A673 (cell line): ENCODE measurements around the gene POLE3.

Experiments used
- EZH2 ChIP-seq: fragments of 200-600 bp; sonication (generic); IDR thresholded peaks from 2 replicates; pipeline ENCODE4 v1.6.1; 2017; ENCODE audit warnings: borderline replicate concordance, low read depth, mild to moderate bottlenecking, mixed read lengths, antibody characterized with exemption, low read length; ENCODE audit not compliant: poor library complexity, severe bottlenecking
- TF ChIP-seq, protein P1 (sequence below): fragments of 300-800, 200-600 bp; sonication (generic); conservative IDR thresholded peaks from 2 replicates; pipeline ENCODE4 v1.5.1; 2017; ENCODE audit warnings: low read depth, mild to moderate bottlenecking, antibody characterized with exemption, low read length, moderate library complexity, mixed read lengths

DNA sequence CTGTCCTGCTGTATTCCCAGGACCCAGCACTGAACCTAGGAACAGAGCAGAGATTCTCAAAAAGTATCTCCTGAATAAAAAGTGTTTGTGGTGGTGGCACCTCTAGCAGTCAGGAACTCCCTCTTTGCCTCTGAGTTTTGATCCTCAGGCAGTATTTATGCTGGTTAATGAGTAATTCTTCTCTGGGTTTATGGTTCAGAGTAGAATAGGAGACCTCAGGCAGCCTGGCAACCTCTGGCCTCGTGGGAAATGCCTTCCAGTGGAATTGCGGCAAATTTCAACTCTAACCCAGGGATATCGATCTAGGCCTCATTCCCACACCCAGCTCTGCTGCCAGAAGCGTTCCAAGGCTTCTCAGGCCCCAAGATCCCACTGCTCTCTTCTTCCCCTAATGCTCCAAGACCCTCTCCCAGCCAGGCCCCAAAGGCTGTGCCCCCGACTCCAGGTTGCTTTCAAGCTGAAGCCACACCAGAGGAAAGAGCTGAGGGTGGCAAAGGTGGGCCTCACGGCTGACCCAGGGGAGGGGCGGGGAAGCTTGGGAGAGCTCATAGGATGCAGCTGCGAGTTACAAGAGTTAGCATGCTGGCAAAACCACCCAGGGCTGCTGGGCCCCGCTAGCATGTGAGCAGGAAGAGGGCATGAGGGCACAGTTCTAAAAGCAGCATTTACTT lies 22.8 kb downstream of the POLE3 start:
- TF ChIP-seq, protein P1, sequence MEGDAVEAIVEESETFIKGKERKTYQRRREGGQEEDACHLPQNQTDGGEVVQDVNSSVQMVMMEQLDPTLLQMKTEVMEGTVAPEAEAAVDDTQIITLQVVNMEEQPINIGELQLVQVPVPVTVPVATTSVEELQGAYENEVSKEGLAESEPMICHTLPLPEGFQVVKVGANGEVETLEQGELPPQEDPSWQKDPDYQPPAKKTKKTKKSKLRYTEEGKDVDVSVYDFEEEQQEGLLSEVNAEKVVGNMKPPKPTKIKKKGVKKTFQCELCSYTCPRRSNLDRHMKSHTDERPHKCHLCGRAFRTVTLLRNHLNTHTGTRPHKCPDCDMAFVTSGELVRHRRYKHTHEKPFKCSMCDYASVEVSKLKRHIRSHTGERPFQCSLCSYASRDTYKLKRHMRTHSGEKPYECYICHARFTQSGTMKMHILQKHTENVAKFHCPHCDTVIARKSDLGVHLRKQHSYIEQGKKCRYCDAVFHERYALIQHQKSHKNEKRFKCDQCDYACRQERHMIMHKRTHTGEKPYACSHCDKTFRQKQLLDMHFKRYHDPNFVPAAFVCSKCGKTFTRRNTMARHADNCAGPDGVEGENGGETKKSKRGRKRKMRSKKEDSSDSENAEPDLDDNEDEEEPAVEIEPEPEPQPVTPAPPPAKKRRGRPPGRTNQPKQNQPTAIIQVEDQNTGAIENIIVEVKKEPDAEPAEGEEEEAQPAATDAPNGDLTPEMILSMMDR: no peak
- TF ChIP-seq EZH2: no peak
